Caco-2 (cell line): Measurements from ENCODE around the gene SLIT3. TPM values are rescaled to one million over a fixed set of nuclear protein-coding genes. Genes with fewer than 3 reads are reported as not detected.

ENCODE experiments used
- BruUV-seq: library from RNA; stranded (reverse); fragments of 400-500 nt; replicated peaks from 2 replicates; lab custom pipeline; 2021; lab: Mats Ljungman, UMichigan
- CTCF ChIA-PET: fragments of 300-600 bp; sonication (Branson Sonifier 250); formaldehyde crosslinking; loops from one replicate; lab custom pipeline; 2022; ENCODE audit warnings: antibody characterized with exemption; lab: Charles Lee
- POLR2A ChIA-PET: fragments of 300-600 bp; sonication (Branson Sonifier 250); formaldehyde crosslinking; loops from one replicate; lab custom pipeline; 2022; ENCODE audit warnings: antibody characterized with exemption; lab: Charles Lee
- DNase-seq, 2 experiments: peaks; one replicate each; pipeline versions ENCODE4 v3.0.0 to v3.0.0-alpha.2; 2020 to 2022
- H3K27me3 ChIP-seq: replicated peaks from 2 replicates; pipeline ENCODE4 v1.6.0; 2011; ENCODE audit warnings: low read length; ENCODE audit not compliant: control insufficient read depth, insufficient read depth
- H3K36me3 ChIP-seq: 2 replicates; pipeline ENCODE4 v1.5.1; 2011; ENCODE audit warnings: low read length; ENCODE audit not compliant: control insufficient read depth, insufficient read depth
- H3K4me1 ChIP-seq: fragments of 250-450 bp; sonication (Bioruptor Pico); 2 replicates; pipeline ENCODE4 v1.5.1; 2020; ENCODE audit warnings: mild to moderate bottlenecking
- H3K4me3 ChIP-seq: 2 replicates; pipeline ENCODE4 v1.5.1; 2011; ENCODE audit warnings: low read depth, mild to moderate bottlenecking, control low read depth, low read length
- H3K9me3 ChIP-seq: fragments of 250-450 bp; sonication (Bioruptor Pico); 2 replicates; pipeline ENCODE4 v1.5.1; 2020; ENCODE audit warnings: mild to moderate bottlenecking, moderate library complexity
- H3K27ac Mint-ChIP-seq: one replicate; pipeline ENCODE4 v1.8.0; 2022; ENCODE audit warnings: mixed read lengths; ENCODE audit not compliant: unreplicated experiment
- H3K27me3 Mint-ChIP-seq: one replicate; pipeline ENCODE4 v1.8.0; 2022; ENCODE audit warnings: mixed read lengths; ENCODE audit not compliant: insufficient read depth, unreplicated experiment
- H3K36me3 Mint-ChIP-seq: one replicate; pipeline ENCODE4 v1.8.0; 2022; ENCODE audit warnings: mild to moderate bottlenecking, mixed read lengths; ENCODE audit not compliant: insufficient read depth, unreplicated experiment
- H3K4me1 Mint-ChIP-seq: one replicate; pipeline ENCODE4 v1.8.0; 2022; ENCODE audit warnings: low read depth, mixed read lengths; ENCODE audit not compliant: unreplicated experiment
- H3K4me3 Mint-ChIP-seq: one replicate; pipeline ENCODE4 v1.8.0; 2022; ENCODE audit warnings: mild to moderate bottlenecking, moderate library complexity, mixed read lengths; ENCODE audit not compliant: unreplicated experiment
- H3K9me3 Mint-ChIP-seq: one replicate; pipeline ENCODE4 v1.8.0; 2022; ENCODE audit warnings: mixed read lengths; ENCODE audit not compliant: unreplicated experiment
- CTCF ChIP-seq, 2 experiments: fragments of 200-600 bp in 1 of 2; IDR thresholded peaks; 1 replicate in 1 of 2; 2 replicates in 1 of 2; pipeline versions ENCODE4 v1.5.1 to v1.8.0; 2011 to 2022; ENCODE audit warnings: antibody characterized with exemption in 1 of 2, control low read depth in 1 of 2, inconsistent platforms in 1 of 2, low read depth in 1 of 2, low read length in 1 of 2, mild to moderate bottlenecking in 1 of 2, moderate library complexity in 1 of 2; ENCODE audit not compliant: insufficient read depth in 1 of 2, severe bottlenecking in 1 of 2, unreplicated experiment in 1 of 2
- intact Hi-C: fragments of 100-400 bp; cut with micrococcal nuclease; formaldehyde crosslinking; loops from one replicate; pipeline ENCODE4 v1.10.0; 2022; ENCODE audit not compliant: unreplicated experiment
- total RNA-seq: library from RNA; stranded (reverse); gene quantifications from 2 replicates; pipeline ENCODE4 v1.2.3, GENCODE V29; 2022

SLIT3 gene
- total RNA-seq, 1 experiment from 2014 or later: 2.1 TPM

GRCh38 chr5:169088028-169088725 lies 212.8 kb downstream of the SLIT3 start:
- no peaks in the 10 kb centered on the region for H3K27me3 ChIP-seq
- no peak for TF ChIP-seq CTCF (IDR thresholded peaks at IDR 0.05; ENCODE audit: insufficient read depth in 1 of 2, low read depth in 1 of 2, low read length in 1 of 2, severe bottlenecking in 1 of 2, unreplicated experiment in 1 of 2)
- Mint-ChIP-seq H3K36me3 (no peaks in the 10 kb centered on the region), H3K4me3 (no peak overlapping the region), H3K9me3 (peaks cover 27% of the 10 kb centered on the region), H3K27ac (no peak overlapping the region), H3K4me1 (peaks cover 8% of the 10 kb centered on the region), H3K27me3 (no peaks in the 10 kb centered on the region)
- BruUV-seq: no TSS peak
- ChIA-PET CTCF (interaction anchor here (0.7 kb wide), 1 partner anchor 660 kb away, joined by 4 read pairs; no protein-coding TSS in a partner anchor), POLR2A (no interaction called here)
- no peak for DNase-seq
- no peaks in the 10 kb centered on the region for H3K36me3 ChIP-seq
- no peak overlapping the region for H3K4me3 ChIP-seq
- H3K9me3 ChIP-seq: no peaks in the 10 kb centered on the region
- no peaks in the 10 kb centered on the region for H3K4me1 ChIP-seq
- intact Hi-C loops: no loop called here

GRCh38 chr5:169085636-169086035 lies 215.3 kb downstream of the SLIT3 start:
- Histone ChIP-seq H3K36me3 (no peaks in the 10 kb centered on the region), H3K4me3 (no peak overlapping the region), H3K9me3 (no peaks in the 10 kb centered on the region), H3K27me3 (no peaks in the 10 kb centered on the region), H3K4me1 (no peaks in the 10 kb centered on the region)
- Mint-ChIP-seq H3K9me3 (peaks cover 16% of the 10 kb centered on the region), H3K36me3 (no peaks in the 10 kb centered on the region), H3K4me1 (peaks cover 8% of the 10 kb centered on the region), H3K27me3 (no peaks in the 10 kb centered on the region), H3K27ac (no peak overlapping the region), H3K4me3 (no peak overlapping the region)
- TF ChIP-seq CTCF (IDR thresholded peaks at IDR 0.05; ENCODE audit: insufficient read depth in 1 of 2, low read depth in 1 of 2, low read length in 1 of 2, severe bottlenecking in 1 of 2, unreplicated experiment in 1 of 2): no peak
- no TSS peak for BruUV-seq
- ChIA-PET POLR2A (no interaction called here), CTCF (no interaction called here)
- no peak for DNase-seq
- intact Hi-C loops: no loop called here

GRCh38 chr5:169085212-169085611 lies 215.7 kb downstream of the SLIT3 start:
- H3K9me3 ChIP-seq: no peaks in the 10 kb centered on the region
- no peak for TF ChIP-seq CTCF (IDR thresholded peaks at IDR 0.05; ENCODE audit: insufficient read depth in 1 of 2, low read depth in 1 of 2, low read length in 1 of 2, severe bottlenecking in 1 of 2, unreplicated experiment in 1 of 2)
- H3K4me1 ChIP-seq: no peaks in the 10 kb centered on the region
- H3K27ac Mint-ChIP-seq: no peak overlapping the region
- peaks cover 8% of the 10 kb centered on the region for H3K4me1 Mint-ChIP-seq
- H3K4me3 ChIP-seq: no peak overlapping the region
- no peaks in the 10 kb centered on the region for H3K36me3 ChIP-seq
- H3K4me3 Mint-ChIP-seq: no peak overlapping the region
- no TSS peak for BruUV-seq
- POLR2A ChIA-PET: no interaction called here
- H3K9me3 Mint-ChIP-seq: peaks cover 12% of the 10 kb centered on the region
- no peaks in the 10 kb centered on the region for H3K27me3 Mint-ChIP-seq
- intact Hi-C loops: no loop called here
- no peak for DNase-seq
- H3K27me3 ChIP-seq: no peaks in the 10 kb centered on the region
- no peaks in the 10 kb centered on the region for H3K36me3 Mint-ChIP-seq
- CTCF ChIA-PET: no interaction called here
